ENCODE data around the gene CCDC137.

Gene CCDC137

DNA sequence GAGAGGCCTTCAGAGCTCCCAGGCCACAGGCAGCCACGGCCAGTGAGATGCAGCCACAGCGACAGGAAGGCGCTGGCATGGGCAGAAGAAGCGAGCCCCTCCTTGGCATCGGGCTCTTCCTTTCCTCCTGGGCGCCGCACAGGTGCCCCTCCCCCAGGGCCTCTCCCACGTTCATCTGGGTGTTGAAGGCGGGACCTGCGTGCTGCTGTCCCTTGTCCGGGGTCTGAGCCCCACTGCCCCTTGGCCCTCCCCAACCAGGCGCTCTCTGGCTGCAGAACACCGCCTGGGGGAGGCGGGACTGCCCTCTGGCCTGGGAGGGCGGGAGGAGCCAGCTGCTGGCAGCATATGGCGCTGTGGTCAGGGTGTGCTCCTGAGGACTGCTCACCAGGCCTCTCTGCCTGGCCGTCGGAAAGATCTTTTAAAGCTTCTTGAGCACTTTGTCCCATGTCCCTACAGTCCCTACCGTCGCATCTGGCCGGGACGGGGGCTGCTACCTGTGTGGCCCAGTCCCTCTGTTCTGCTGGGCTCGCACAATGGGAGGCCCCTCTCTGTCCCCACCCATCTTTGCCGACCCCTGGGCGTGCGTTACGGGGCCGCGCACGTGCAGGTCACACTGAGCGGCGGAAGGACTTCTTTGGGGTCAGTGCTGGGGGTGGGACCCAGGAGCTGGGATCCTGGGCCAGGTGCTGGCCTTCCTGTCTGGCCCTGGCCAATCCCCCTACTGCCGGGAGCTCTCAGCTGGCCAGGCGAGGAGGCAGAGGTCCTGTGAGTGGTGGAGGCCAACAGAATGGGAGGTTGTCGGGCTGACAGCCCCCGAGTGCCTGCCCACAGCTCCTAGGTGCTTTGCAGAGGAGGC, 47.2 kb downstream of the CCDC137 start:
- no peak for DNase-seq (ENCODE audit: insufficient read length, low spot score)
- FAIRE-seq = no peak

DNA sequence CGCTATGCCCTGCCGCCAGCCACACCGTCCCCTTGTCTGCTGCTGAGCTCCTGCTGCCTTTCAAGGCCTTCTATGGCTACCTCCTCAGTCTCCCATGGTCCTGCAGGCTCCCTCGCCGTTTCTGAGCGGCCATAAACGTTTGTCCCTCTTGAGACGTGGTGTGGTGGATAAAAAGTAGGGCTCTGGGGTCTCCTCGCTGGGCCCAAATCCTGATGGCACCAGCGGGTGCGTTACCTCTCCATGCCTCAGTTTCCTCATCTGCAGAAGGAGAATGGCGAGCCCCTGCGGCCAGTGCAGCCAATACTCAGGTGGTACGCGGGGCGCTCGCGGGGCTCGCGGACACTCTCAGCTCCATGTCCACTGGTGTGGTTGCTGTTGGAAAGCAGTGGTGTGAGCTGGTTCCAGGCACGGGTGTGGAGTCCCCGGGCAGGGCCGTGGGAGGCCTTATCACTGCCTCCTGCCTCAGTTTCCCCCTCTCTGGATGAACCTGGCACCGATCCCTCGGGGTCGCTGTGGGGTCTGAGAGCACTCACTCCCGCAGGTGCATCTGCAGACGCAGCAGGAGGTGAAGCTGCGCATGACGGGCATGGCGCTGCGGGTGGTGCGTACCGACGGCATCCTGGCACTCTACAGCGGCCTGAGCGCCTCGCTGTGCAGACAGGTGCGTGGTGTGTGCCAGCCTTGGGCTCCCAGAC, 48.0 kb downstream of the CCDC137 start:
- no peak for FAIRE-seq
- no peak for DNase-seq (ENCODE audit: insufficient read length, low spot score)

DNA sequence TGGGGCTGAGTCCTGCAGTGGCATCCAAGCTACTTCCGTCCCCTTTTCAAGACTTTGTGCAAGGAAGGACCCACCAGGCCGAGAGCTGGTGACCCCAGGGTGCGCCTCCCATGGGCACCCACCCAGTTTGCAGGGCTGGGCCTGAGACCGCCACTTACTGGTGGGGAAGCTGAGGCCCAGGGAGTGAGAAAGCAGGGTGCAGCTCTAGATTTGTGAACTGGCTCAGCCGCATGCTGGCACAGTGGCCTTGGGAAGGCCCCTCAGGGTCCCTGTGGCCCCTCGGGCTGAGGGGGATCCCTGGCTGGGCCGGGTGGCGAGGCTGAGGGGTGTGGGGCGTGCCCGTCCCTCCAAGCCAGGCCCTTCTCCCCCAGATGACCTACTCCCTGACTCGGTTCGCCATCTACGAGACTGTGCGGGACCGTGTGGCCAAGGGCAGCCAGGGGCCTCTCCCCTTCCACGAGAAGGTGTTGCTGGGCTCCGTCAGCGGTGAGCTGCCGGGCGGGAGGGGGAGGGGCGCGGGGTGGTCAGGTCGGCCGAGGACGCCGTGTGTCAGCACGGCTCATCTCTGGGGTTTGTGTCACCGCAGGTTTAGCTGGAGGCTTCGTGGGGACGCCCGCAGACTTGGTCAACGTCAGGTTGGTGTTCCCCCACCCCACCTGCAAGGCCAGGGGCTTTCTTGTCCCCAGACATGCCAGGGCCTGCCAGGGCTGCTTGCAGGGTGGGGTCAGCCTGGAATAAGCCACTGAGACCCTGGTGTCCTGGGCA, 48.8 kb downstream of the CCDC137 start:
- no peak for DNase-seq (ENCODE audit: insufficient read length, low spot score)
- no peak for FAIRE-seq

DNA sequence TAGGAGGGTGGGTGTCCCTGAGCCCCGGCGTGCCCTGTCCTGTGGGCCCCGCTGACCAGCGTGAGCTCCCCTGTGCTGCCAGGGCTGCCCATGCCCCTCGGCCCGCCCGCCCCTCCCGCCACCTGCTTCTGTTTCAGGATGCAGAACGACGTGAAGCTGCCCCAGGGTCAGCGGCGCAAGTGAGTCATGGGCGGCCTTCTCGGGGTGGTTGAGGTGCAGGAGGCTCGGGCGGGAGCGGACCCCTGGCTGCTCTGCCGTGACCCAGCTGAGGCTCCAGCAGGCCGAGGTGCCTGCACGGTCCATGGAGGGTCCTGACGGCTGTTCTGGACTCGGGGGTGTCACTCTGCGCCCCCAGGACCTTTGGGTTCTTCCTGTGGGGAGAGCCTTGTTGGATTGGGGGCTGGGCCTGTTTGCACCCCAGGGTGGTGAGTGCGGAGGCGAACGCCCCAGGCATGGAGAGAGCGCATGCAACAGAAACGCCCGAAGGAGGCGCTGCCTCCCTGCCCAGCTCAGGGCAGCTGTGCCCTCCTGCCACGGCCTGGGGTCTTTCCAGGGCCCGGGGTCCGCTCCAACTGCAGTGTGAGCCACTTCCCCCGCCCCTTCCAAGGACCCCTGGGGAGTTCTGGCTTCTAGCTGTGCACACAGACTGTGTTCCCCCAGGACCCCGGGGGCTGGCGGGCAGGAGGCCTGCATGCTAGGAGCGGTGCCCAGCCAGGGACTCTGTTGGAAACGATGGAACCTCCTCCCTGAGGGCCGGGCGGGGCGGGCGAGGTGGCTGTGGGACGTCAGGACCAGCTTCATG, 49.5 kb downstream of the CCDC137 start:
- DNase-seq (ENCODE audit: insufficient read length, low spot score) (no peak), FAIRE-seq (no peak)

DNA sequence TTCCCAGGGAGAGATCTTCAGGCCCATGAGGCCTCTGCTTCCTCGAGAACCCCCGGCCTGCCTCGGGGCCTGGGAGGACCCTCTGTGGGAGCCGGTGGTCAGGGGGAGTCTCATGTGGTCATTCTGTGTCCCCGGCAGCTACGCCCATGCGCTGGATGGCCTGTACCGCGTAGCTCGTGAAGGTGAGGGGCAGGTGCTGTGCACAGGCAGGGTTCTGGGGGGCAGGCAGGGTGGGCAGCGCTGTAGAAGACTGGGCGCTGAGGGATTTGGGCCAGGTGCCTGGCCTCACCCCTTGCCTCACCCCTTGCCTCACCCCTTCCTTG, 50.1 kb downstream of the CCDC137 start:
- DNase-seq (ENCODE audit: insufficient read length, low spot score) (no peak), FAIRE-seq (no peak)

DNA sequence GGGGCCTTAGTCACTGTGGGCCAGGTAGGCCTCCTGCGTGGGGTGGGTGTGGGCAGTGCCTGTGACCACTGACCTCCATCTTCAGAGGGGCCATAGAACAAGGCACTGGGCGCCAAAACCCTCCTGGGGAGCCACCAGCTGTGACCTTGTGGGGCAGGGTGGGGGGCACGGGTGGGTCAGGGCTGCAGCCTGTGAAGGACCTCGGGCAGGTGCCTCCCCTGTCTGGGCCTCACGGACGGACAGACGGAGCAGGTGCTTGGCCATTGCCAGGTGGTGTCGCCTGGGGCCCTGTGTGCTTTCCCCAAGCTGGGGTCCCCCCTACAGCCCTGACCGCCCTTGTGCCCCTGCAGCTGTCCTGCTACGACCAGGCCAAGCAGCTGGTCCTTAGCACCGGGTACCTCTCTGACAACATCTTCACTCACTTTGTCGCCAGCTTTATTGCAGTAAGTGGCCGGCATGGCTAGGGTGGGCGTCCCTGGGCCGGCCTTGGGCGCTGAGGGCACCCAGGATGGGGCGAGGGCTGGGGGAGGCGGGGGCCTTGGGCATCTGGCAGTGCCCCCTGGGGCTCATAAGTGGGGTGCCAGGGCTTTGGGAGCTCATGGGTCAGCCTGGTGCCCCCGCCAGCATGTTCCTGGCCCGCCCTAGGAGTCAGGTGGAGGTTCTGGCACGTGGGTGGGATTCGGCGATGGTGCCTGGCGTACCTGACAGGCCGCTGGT, 50.7 kb downstream of the CCDC137 start:
- FAIRE-seq = no peak
- DNase-seq (ENCODE audit: insufficient read length, low spot score) = no peak

DNA sequence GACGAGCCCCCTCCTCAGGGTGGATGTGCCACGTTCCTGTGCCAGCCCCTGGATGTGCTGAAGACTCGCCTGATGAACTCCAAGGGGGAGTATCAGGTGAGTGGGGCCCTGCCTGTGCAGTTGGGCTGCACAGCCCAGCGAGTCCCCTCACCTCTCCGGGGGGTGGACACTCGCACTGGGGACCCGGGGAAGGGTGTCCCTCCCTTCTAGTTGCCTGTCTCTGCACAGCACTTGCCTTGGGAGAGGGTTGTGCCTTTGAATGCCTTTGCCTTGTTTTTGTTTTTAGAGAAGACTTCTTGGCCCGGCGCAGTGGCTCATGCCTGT, 51.2 kb downstream of the CCDC137 start:
- DNase-seq (ENCODE audit: insufficient read length, low spot score) (no peak), FAIRE-seq (no peak)

DNA sequence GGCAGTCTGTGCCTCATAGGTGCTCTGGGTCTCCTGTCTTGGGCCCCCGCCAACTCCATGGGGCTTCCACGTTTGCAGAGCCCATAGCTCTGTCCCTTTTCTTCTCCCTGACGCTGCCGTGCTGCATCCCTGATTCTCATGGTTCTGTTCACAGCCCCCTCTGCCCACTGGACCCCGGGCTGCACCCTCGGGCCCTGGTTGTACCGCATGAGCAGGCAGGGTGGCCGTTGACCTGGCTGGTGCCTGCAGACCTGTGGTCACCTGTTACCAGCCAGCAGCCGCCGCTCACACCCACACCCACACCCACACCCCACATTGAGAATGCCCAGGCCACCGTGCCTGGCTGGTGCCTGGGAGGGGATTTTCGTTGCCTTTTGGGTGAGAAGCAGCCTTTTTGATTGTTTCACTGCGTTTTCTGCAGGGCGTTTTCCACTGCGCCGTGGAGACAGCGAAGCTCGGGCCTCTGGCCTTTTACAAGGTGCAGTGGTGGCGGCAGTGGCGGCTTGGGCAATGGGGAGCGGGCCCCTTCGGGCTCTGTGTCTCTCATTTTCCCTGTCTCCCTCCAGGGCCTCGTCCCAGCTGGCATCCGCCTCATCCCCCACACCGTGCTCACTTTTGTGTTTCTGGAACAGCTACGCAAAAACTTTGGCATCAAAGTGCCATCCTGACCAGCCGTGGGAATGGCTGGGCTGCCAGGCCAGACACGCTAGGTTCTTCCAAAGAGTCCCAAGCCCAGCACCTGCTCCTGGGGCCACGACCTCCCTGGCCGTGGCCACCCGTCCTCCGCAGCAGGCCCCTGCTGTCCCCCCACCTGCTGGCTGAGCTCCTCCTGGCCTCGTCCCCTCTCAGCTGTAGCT, 53.1 kb downstream of the CCDC137 start:
- DNase-seq (ENCODE audit: insufficient read length, low spot score) = no peak
- no peak for FAIRE-seq

DNA sequence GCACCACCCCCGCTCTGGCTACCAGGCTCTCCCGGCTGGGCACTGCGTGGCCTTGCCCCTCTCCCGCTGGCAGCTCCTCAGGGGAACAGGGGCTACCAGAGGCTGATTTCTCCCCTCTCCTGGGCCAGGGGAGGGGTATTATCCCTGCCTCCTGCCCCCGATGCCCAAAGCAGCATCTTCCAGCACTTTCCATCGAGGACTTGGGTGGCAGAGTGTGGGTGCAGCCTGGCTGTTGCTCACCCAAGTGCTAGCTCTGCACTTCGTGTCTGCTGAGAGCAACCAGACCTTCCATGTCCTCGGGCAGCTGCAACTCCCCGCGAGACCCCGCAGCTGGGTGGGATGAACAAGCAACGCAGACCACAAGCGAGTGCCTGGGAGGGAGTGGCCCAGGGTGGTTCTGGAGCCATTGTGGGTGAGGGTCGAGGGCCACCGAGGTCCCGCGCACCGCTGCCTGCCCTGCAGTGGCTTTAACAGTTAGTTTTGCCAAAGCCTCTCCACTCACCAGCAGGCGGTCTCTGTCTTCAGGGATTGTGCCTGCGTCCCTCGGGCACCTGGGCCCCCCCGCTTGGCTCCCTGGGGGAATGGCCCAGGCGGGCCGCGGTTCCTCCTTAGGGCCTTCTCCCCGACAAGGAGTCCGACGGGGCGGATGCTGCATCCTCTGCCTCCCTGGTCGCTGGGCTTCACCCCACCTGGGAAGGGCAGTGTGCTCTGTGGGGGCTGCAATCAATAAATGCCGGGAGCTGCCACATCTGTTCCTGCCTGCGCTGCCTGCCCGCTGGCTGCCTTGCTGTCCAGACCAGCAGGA, 53.9 kb downstream of the CCDC137 start:
- no peak for DNase-seq (ENCODE audit: insufficient read length, low spot score)
- no peak for FAIRE-seq

DNA sequence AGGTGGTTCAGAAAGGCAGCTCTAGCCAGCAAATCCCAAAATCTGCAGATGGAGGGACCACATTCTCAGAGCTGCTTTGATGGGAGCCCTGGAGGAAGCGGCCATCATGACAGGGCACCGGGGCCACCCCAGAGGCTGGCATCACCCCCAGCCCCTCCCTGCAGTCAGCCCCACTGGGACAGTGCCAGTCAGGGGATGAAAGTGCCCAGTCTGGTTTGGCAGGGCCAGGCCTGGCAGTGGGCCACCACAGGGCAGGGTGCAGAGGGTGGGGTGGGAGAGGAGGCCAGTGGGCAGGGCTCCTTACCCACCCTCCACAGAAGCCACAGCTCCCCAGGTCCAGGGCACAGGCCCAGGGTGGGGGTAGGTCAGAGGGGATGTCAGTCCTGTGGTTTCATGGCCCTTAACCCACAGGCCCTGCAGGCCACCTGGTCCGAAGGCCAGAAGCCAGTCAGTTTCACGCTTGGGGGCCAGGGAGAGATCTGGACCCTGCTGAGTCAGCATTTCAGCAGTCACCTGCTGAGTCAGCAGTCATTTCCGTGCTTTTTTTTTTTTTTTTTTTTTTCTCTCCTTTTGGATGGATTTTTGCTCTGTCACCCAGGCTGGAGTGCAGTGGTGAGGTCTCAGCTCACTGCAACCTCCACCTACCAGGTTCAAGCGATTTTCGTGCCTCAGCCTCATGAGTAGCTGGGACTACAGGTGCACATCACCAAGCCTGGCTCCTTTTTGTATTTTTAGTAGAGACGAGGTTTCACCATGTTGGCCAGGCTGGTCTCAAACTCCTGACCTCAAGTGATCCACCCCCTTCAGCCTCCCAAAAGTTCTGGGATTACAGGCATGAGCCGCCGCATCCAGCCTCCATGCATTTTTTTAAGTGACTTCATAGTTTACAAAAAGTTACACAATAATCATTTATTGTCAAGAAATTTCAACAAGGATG, 55.9 kb downstream of the CCDC137 start:
- FAIRE-seq = no peak
- DNase-seq (ENCODE audit: insufficient read length, low spot score) = no peak
